ENCODE data around the gene GNPDA1. TPM values are rescaled to one million over a fixed set of nuclear protein-coding genes. Genes with fewer than 3 reads are reported as not detected.

Gene GNPDA1
- total and polyA plus RNA-seq, 2 of the 8 experiments (the other 6 are each of a cell fraction or from before 2014, with no cell fraction given) = 33.0 to 94.3 TPM

GRCh38 chr5:141952020-141952419 lies 60.8 kb downstream of the GNPDA1 start:
- H4K91ac ChIP-seq (replicated peaks; ENCODE audit: insufficient read length, low read length) = no peak overlapping the region
- H3K23me2 ChIP-seq (ENCODE audit: low read depth, low read length) = no peaks in the 10 kb centered on the region
- no peak overlapping the region for H2AK5ac ChIP-seq (ENCODE audit: low read depth, low read length)
- H2AFZ ChIP-seq (ENCODE audit: low read length) = no peak overlapping the region
- no peak overlapping the region for H3K4me3 ChIP-seq (ENCODE audit: extremely low read depth in 1 of 4, insufficient read depth in 2 of 4, low read depth in 3 of 4, low read length in 4 of 4)
- H2BK12ac ChIP-seq (ENCODE audit: low read depth, low read length) = no peak overlapping the region
- POLR2A ChIA-PET (ENCODE audit: partially characterized antibody) = interaction anchor here (0.9 kb wide), 1 partner anchor 10 kb away, joined by 3 read pairs; no protein-coding TSS in a partner anchor
- no peak overlapping the region for H4K8ac ChIP-seq (ENCODE audit: extremely low read depth, insufficient read depth, low read length)
- H3K56ac ChIP-seq (replicated peaks; ENCODE audit: insufficient read length, low read depth, low read length) = no peak overlapping the region
- no peak overlapping the region for H2BK5ac ChIP-seq (ENCODE audit: low read depth, low read length)
- no peak overlapping the region for H3K18ac ChIP-seq (ENCODE audit: extremely low read depth, low read length)
- no peaks in the 10 kb centered on the region for H3K36me3 ChIP-seq (ENCODE audit: control insufficient read depth in 2 of 4, insufficient read depth in 4 of 4, low read length in 3 of 4)
- FAIRE-seq (no peak), DNase-seq (ENCODE audit: low read depth in 1 of 2, low spot score in 2 of 2) (no peak)
- no peaks in the 10 kb centered on the region; a peak in 1 of 7 replicates for H3K27me3 ChIP-seq (replicated peaks in 1 of 4; ENCODE audit: control insufficient read depth in 3 of 4, extremely low read depth in 1 of 4, insufficient read depth in 3 of 4, low read length in 3 of 4)
- H3K79me1 ChIP-seq (ENCODE audit: low read depth, low read length) = no peaks in the 10 kb centered on the region
- H2BK120ac ChIP-seq (replicated peaks; ENCODE audit: low read depth, low read length) = no peak overlapping the region
- H3K4me1 ChIP-seq (replicated peaks in 1 of 4; ENCODE audit: control insufficient read depth in 3 of 4, insufficient read depth in 4 of 4, low read length in 3 of 4) = peaks cover 0 to 3% (median under 1%) of the 10 kb centered on the region in 4 experiments; a peak in 3 of 7 replicates
- no peak overlapping the region for H3K27ac ChIP-seq (ENCODE audit: low read depth, low read length)
- no peak overlapping the region for H3K4ac ChIP-seq (replicated peaks; ENCODE audit: insufficient read length, low read depth, low read length)
- H3K9me3 ChIP-seq (ENCODE audit: insufficient read depth in 2 of 2, low read depth in 1 of 2, low read length in 1 of 2) = no peaks in the 10 kb centered on the region
- H4K20me1 ChIP-seq (replicated peaks in 1 of 2; ENCODE audit: control insufficient read depth in 1 of 2, insufficient read depth in 2 of 2, low read length in 2 of 2) = no peaks in the 10 kb centered on the region
- H3K4me2 ChIP-seq (ENCODE audit: insufficient read depth in 1 of 2, low read depth in 2 of 2, low read length in 2 of 2) = no peak overlapping the region
- H2BK15ac ChIP-seq (ENCODE audit: low read length) = no peak overlapping the region
- no peaks in the 10 kb centered on the region for H3K79me2 ChIP-seq (ENCODE audit: control insufficient read depth in 1 of 2, insufficient read depth in 2 of 2, low read length in 2 of 2)
- CTCF ChIA-PET (ENCODE audit: partially characterized antibody) = interaction anchor here (0.8 to 13.3 kb wide), 19 partner anchors 9 to 469 kb away, joined by 3 to 324 read pairs (median 5); partner anchors contain the start of genes DELE1, PCDH1 and RNF14
- H2BK20ac ChIP-seq (ENCODE audit: low read length) = no peak overlapping the region
- no peak overlapping the region for H4K5ac ChIP-seq (ENCODE audit: insufficient read length, low read depth, low read length)
- no peak overlapping the region for H3K14ac ChIP-seq (ENCODE audit: insufficient read length)
- H3K9ac ChIP-seq (replicated peaks in 1 of 4; ENCODE audit: extremely low read depth in 1 of 4, low read depth in 3 of 4, low read length in 3 of 4) = no peak overlapping the region
- H3K23ac ChIP-seq (ENCODE audit: insufficient read length) = no peak overlapping the region
- WGBS, 2 experiments (ENCODE audit: extremely low coverage in 1 of 2, insufficient coverage in 1 of 2, insufficient read length in 1 of 2, insufficient replicate concordance in 2 of 2, low coverage in 1 of 2, low lambda C conversion rate in 2 of 2, missing lambda C conversion rate in 1 of 2) = 91% methylated on average over 2 of the region's 2 CpGs; no CpG with 5 or more reads in 1 of the 2 experiments
- no peak for TF ChIP-seq BRCA1 (IDR thresholded peaks at IDR 0.05; ENCODE audit: low read depth, low read length)
- TF ChIP-seq SP2 (IDR thresholded peaks at IDR 0.05; ENCODE audit: low read length) = no peak

All from H1 (cell line).